CD4-positive, alpha-beta T cell treated with Interferon alpha-2 for 1 hour (primary cell): ENCODE results near the gene OXA1L.
"Not testable (repeated sequence)": the region's sequence is repeated elsewhere in the genome, so short reads cannot be mapped to it uniquely, and the experiment has no call there.

ENCODE experiments used
- DNase-seq, 2 donors: peaks; one replicate each; pipeline ENCODE4 v3.0.0-alpha.2; 2020 to 2022

The OXA1L gene

GRCh38 chr14:22802860-22803686 lies 36.6 kb downstream of the OXA1L start:
- no peak for DNase-seq

GRCh38 chr14:22803687-22803974 lies 37.1 kb downstream of the OXA1L start:
- DNase-seq = no peak

- not testable (repeated sequence) for DNase-seq
Measured at GRCh38 chr14:22805235-22805634, 38.7 kb downstream of the OXA1L start.

- DNase-seq = no peak
Measured at GRCh38 chr14:22807432-22808087, 41.1 kb downstream of the OXA1L start.

- no peak for DNase-seq
Measured at GRCh38 chr14:22808388-22809209, 42.1 kb downstream of the OXA1L start.

- DNase-seq = no peak
Measured at GRCh38 chr14:22811722-22812121, 45.2 kb downstream of the OXA1L start.

- no peak for DNase-seq
Measured at GRCh38 chr14:22812744-22813143, 46.3 kb downstream of the OXA1L start.

GRCh38 chr14:22813145-22813544 lies 46.7 kb downstream of the OXA1L start:
- DNase-seq = no peak

GRCh38 chr14:22814373-22814772 lies 47.9 kb downstream of the OXA1L start:
- DNase-seq = no peak

- no peak for DNase-seq
Measured at GRCh38 chr14:22814941-22815713, 48.6 kb downstream of the OXA1L start, which contains the start of gene SLC7A7. Gene SLC7A7 (minus strand): TSS chr14:22815435. CDS start chr14:22813398, 2,037 bp downstream.

- DNase-seq = no peak
Measured at GRCh38 chr14:22819151-22819988, 52.9 kb downstream of the OXA1L start.

- DNase-seq = no peak
Measured at GRCh38 chr14:22820731-22821130, 54.2 kb downstream of the OXA1L start.

GRCh38 chr14:22821193-22822015 lies 54.9 kb downstream of the OXA1L start:
- no peak for DNase-seq

GRCh38 chr14:22822016-22822570 lies 55.6 kb downstream of the OXA1L start:
- no peak for DNase-seq
